A673 (cell line): ENCODE measurements around the gene GALNT4. TPM values are rescaled to one million over a fixed set of nuclear protein-coding genes. Genes with fewer than 3 reads are reported as not detected.

ENCODE experiments used
- BruUV-seq: library from RNA; stranded (reverse); fragments of 400-500 nt; replicated peaks from 2 replicates; lab custom pipeline; 2021; lab: Mats Ljungman, UMichigan
- CTCF ChIA-PET: fragments of 300-600 bp; sonication (Branson Sonifier 250); formaldehyde crosslinking; loops from one replicate; lab custom pipeline; 2022; ENCODE audit warnings: antibody characterized with exemption; lab: Charles Lee
- POLR2A ChIA-PET: fragments of 300-600 bp; sonication (Branson Sonifier 250); formaldehyde crosslinking; loops from one replicate; lab custom pipeline; 2022; ENCODE audit warnings: antibody characterized with exemption; ENCODE audit not compliant: low non-redundant PET; lab: Charles Lee
- DNase-seq: peaks from one replicate; pipeline ENCODE4 v3.0.0-alpha.2; 2015; ENCODE audit warnings: low spot score
- H3K27ac ChIP-seq: fragments of 200-600 bp; sonication (generic); 2 replicates; pipeline ENCODE4 v1.5.1; 2016; ENCODE audit warnings: mixed run types, low read depth, mild to moderate bottlenecking, mixed read lengths, antibody characterized with exemption, low read length; ENCODE audit not compliant: poor library complexity, severe bottlenecking
- H3K27me3 ChIP-seq: fragments of 200-600 bp; sonication (generic); replicated peaks from 2 replicates; pipeline ENCODE4 v1.6.1; 2017; ENCODE audit warnings: mixed run types, low read depth, mild to moderate bottlenecking, mixed read lengths, antibody characterized with exemption, low read length; ENCODE audit not compliant: insufficient read depth, poor library complexity
- H3K36me3 ChIP-seq: fragments of 200-600 bp; sonication (generic); 2 replicates; pipeline ENCODE4 v1.6.1; 2016; ENCODE audit warnings: mixed run types, mild to moderate bottlenecking, mixed read lengths, antibody characterized with exemption, low read length; ENCODE audit not compliant: insufficient read depth, poor library complexity, severe bottlenecking
- H3K4me1 ChIP-seq: fragments of 200-600 bp; sonication (generic); 2 replicates; pipeline ENCODE4 v1.6.1; 2017; ENCODE audit warnings: mixed run types, mild to moderate bottlenecking, mixed read lengths, antibody characterized with exemption, low read length; ENCODE audit not compliant: insufficient read depth, poor library complexity, severe bottlenecking
- H3K4me3 ChIP-seq: fragments of 200-600 bp; sonication (generic); 2 replicates; pipeline ENCODE4 v1.5.1; 2016; ENCODE audit warnings: low read depth, mixed run types, mild to moderate bottlenecking, mixed read lengths, low read length; ENCODE audit not compliant: poor library complexity, severe bottlenecking
- H3K9me3 ChIP-seq: fragments of 200-600 bp; sonication (generic); 2 replicates; pipeline ENCODE4 v1.6.1; 2016; ENCODE audit warnings: mixed run types, low read depth, mild to moderate bottlenecking, mixed read lengths, antibody characterized with exemption, low read length; ENCODE audit not compliant: poor library complexity, severe bottlenecking
- CTCF ChIP-seq: fragments of 300-800, 200-600 bp; sonication (generic); conservative IDR thresholded peaks from 2 replicates; pipeline ENCODE4 v1.5.1; 2017; ENCODE audit warnings: low read depth, mild to moderate bottlenecking, antibody characterized with exemption, low read length, moderate library complexity, mixed read lengths
- EZH2 ChIP-seq: fragments of 200-600 bp; sonication (generic); IDR thresholded peaks from 2 replicates; pipeline ENCODE4 v1.6.1; 2017; ENCODE audit warnings: borderline replicate concordance, low read depth, mild to moderate bottlenecking, mixed read lengths, antibody characterized with exemption, low read length; ENCODE audit not compliant: poor library complexity, severe bottlenecking
- intact Hi-C: fragments of 100-400 bp; cut with micrococcal nuclease; formaldehyde crosslinking; loops from one replicate; pipeline ENCODE4 v1.10.0; 2022; ENCODE audit not compliant: unreplicated experiment
- total RNA-seq: library from RNA; stranded (reverse); gene quantifications from 2 replicates; pipeline ENCODE4 v1.2.3, GENCODE V29; 2021

The GALNT4 gene
- total RNA-seq, 1 experiment from 2014 or later, result 14.3 TPM

- no peak for DNase-seq
- intact Hi-C loops, result no loop called here
- CTCF ChIA-PET, result no interaction called here
- no peak for TF ChIP-seq EZH2
- no peak for TF ChIP-seq CTCF
- H3K4me3 ChIP-seq, result no peak overlapping the region
- POLR2A ChIA-PET, result no interaction called here
- H3K27me3 ChIP-seq, result no peaks in the 10 kb centered on the region
- no peak overlapping the region for H3K27ac ChIP-seq
- peaks cover 38% of the 10 kb centered on the region for H3K4me1 ChIP-seq
- no peaks in the 10 kb centered on the region for H3K9me3 ChIP-seq
- BruUV-seq, result no TSS peak
- peaks cover 3% of the 10 kb centered on the region for H3K36me3 ChIP-seq
These were observed 8.0 kb downstream of the GALNT4 start for GRCh38 chr12:89516633-89517032.

GRCh38 chr12:89514751-89515150, 9.8 kb downstream of the GALNT4 start:
- Histone ChIP-seq H3K36me3 (peaks cover 1% of the 10 kb centered on the region), H3K9me3 (no peaks in the 10 kb centered on the region), H3K4me3 (no peak overlapping the region), H3K27me3 (no peaks in the 10 kb centered on the region), H3K27ac (no peak overlapping the region), H3K4me1 (peaks cover 24% of the 10 kb centered on the region)
- BruUV-seq, result no TSS peak
- POLR2A ChIA-PET, result no interaction called here
- intact Hi-C loops, result no loop called here
- CTCF ChIA-PET, result no interaction called here
- TF ChIP-seq CTCF (no peak), EZH2 (no peak)
- DNase-seq, result no peak

GRCh38 chr12:89513544-89513943, 11.1 kb downstream of the GALNT4 start:
- no TSS peak for BruUV-seq
- POLR2A ChIA-PET, result no interaction called here
- CTCF ChIA-PET, result interaction anchor here (1.1 kb wide), 1 partner anchor 13 kb away, joined by 4 read pairs; no protein-coding TSS in a partner anchor

More at GRCh38 chr12:89513544-89513943, 11.1 kb downstream of the GALNT4 start:
- intact Hi-C loops, result no loop called here
- H3K27ac ChIP-seq, result no peak overlapping the region
- H3K4me3 ChIP-seq, result no peak overlapping the region
- DNase-seq, result peak; percentile 34
- H3K4me1 ChIP-seq, result peaks cover 16% of the 10 kb centered on the region
- H3K27me3 ChIP-seq, result no peaks in the 10 kb centered on the region
- TF ChIP-seq EZH2 (no peak), CTCF (no peak)
- H3K9me3 ChIP-seq, result no peaks in the 10 kb centered on the region
- H3K36me3 ChIP-seq, result no peaks in the 10 kb centered on the region
